ENCODE data around the gene DMPK.
A peak's percentile ranks its signal among the peaks of the same experiment; 100 is the strongest.
"Not testable (repeated sequence)": the region's sequence is repeated elsewhere in the genome, so short reads cannot be mapped to it uniquely, and the experiment has no call there.

The DMPK gene

DNA sequence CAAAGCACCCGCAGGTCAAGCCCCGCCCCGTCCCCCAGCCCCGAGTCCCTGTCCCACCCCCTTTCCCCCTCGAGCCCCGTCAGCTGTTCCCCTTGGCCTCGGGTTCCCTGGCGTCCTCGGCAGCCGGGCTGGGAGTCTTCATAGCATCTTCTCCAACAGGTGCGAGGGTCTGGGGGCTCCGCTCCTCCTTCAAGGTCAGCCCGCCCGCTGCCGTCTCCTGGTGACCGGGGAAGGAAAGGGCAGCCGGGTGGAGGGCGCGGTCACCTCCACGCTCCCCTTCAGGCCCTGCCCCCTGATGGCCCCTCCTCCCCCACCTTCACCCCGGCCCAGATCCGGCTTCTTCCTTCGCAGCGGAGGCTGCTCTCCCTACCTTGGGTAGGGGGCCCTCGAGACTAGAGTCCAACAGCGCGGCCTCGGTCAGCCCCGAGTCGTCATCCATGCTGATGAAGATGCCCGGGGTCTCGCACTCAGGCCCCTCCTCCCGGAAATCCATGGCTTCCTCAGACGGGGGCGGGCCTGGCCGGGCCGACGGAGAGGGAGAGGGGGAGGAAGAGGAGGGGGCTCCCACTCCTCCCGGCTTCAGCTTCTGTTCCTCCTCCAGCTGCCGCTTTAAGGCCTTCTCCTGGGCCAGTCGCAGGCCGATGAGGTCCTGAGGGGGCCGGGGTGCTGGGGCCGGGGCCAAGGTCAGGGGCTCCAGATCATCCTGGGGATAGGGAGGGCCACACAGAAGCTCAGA, 33.4 kb upstream of the DMPK start:
- DNase-seq (ENCODE audit: low spot score), result no peak

DNA sequence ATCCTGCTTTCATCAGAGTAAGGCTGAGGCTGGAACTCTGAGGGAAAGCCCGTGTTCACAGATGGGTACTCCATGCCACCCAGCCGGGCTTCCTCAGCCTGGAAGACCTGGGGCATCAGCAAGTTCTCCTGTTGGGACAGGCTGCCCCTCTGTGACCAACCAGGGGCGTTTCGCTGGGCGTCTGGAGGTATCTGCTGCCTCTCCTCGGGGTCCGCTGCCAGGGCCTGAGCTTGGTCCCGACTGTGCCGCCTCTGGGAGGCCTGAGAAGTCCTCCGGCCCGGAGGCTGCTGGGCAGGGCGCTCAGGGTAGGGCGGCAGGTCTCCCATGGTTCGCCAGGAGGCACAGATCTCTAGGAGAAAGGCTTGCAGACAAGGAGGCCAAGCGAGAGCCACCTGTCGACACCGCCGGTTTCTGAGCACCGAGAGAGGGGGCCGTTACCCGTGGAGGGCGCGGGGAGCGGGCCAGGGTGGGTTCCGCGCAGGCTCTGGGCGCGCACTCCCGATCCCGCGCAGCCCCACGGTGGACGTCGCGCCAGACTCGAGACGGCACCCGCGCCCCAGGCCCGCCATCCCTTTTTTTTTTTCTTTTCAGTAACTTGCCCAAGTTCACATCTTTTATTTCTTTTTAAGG, 32.7 kb upstream of the DMPK start, which contains the start of gene RSPH6A:
Gene RSPH6A, minus strand, starts transcription at position 458 of the 630 bp plus-strand sequence. Its CDS starts 132 bp downstream, at position 326.
- DNase-seq (ENCODE audit: low spot score), result no peak

DNA sequence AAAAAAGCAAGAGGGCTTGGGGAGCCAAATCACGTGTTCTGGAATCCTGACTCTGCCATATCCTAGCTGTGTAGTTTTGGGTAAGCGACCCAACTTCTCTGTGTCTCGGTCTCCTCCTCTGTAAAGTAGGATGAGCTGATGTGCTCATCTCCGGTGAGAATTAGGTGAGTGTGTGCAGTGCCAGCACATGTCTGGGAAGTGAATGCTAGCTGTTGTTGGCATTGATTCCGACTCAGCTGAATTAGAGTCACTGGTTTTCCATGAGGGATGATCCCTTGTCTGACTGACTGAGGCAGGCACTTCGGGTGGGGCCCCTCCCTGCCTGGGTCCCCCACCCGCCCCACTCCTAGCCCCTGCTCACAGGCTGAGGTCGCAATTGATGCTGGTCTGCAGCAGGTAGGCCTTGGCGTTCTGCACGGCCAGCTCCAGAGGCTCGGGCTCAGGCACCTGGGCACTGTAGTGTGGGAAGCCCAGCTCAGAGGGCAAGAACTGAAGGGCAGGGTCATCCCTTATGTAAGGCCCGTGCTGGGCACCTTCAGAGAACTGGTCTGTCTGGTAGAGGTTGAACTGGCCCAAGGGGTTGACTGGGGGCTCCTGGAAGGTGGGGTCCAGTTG, 32.0 kb upstream of the DMPK start:
- DNase-seq (ENCODE audit: low spot score), result no peak

DNA sequence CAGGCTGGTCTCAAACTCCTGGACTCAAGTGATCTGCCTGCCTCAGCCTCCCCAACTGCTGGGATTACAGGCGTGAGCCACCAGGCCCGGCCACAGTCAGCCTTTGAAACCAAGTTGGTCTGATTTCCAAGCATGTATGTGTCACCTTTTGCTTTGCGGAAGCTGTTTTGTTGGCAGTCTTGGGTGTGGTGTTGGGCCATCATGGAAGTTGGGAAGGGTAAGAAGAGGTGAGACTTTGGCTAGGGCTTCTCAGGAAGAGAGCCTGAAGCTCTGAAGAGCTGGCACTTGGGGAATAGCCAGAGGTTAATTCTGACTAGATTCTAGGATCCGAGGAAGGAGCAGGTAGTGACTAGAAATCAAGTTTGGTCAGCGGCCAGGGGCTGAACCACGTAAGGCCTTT, 30.0 kb upstream of the DMPK start:
- DNase-seq (ENCODE audit: low spot score), result no peak

DNA sequence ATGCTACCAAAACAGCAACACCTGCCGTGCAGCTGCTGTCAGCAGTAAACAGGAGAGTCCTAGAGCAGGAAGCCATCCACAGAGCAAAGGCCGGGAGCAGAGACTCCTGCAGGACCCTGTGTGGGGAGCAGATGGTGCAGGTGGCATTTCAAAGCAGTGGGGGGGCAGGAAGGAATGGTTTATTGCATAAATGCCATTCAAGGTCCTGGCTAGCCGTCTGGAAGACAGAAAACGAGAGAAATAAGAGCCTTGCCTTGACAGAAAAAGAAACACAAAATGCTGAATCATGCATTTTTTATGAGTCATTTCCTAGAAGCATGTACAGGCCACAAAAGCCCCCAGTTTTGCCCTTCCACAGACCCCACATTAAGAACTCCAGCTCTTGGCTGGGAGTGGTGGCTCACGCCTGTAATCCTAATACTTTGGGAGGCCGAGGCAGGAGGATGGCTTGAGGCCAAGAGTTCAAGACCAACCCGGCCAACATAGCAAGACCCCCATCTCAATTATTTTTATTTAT, 27.4 kb upstream of the DMPK start:
- DNase-seq (ENCODE audit: low spot score), result no peak

DNA sequence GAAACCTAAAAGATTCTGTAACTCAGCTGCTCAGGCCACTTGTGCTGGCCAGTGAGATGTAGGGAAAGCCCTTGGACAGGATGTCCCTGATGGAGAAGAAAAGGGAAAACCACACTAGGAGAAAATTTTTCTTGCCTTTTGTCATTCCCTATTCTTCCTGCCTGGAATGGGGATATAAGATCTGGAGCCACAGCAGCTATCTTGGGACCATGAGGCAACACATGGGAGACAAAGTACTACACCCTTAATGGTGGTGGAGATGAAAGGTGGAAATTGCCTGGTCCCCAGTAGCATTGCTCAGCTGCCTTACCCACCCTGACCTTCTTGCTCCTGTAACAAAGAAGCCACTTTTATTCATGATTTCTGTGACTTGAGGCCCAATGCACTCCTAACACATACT, 23.4 kb upstream of the DMPK start:
- no peak for DNase-seq (ENCODE audit: low spot score)

DNA sequence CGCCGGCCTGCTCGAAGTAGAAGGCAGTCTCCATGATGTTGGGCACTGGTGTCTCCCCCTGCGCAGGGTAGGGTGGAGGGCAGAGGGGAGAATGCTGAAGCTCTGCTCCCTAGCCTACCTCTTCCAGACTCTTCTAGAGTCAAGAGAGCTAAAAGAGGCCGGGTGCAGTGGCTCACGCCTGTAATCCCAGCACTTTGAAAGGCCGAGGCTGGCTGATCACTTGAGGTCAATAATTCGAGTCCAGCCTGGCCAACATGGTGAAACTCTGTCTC, 22.6 kb upstream of the DMPK start:
- no peak for DNase-seq (ENCODE audit: low spot score)

DNA sequence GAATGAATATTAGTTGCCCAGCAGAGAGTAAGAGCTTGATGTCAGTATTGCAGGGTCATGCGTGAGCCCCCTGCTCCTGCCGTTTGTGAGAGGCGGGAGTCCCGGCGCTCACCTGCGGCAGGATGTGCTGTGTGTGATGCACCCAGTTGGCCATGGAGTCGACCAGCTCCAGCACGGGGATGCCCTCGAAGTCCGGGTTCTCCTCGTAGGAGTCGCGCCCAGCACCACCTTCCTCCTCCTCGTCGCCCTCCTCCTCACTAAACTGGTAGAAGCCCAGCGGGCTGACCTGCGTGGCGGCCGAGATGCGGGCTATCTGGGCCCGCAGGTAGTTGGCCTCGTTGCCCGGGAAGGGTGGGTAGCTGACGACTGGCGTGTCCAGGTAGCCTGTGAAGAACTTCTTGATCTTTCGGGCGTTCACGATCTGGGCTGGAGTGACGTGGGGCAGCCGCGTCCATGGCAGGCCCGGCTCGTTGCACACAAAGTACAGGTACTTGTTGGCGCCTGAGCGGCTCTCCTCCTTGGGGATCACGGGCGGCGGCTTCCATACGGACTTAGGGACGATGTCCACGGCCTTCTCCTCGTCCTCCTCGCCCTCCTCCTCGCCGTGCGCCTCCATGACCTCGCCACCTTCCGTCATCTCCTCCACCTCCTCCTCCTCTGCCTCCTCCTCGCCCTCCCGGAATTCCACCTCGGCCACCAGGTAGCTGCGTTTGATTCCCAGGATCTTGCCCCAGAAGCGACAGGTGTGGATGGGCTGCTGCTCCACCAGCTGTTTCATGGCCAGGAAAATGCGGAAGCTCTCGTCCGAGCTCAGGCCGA, 22.1 kb upstream of the DMPK start:
- DNase-seq (ENCODE audit: low spot score), result no peak

DNA sequence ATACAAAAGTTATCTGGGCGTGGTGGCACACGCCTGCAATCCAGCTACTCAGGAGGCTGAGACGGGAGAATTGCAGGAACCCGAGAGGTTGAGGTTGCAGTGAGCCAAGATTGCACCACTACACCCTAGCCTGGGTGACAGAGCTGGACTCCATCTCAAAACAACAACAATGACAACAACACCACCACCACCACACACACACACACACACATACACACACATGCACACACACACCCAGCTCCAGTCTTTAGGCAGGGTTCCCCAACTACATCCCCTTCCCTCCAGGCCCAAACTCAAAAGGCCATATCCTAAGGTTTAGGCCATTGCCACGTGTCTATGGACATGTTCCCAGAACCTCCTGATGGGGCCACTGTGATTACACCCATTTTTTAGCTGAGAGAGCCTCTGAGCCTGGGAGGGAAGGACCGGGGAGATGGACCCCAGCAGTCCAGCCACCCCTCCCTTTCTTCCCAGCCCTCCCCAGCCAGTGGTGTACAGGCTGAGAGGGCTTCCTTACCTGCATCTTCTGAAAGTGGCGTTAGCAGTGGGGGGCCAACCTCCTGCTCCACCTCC, 19.4 kb upstream of the DMPK start:
- no peak for DNase-seq (ENCODE audit: low spot score)

DNA sequence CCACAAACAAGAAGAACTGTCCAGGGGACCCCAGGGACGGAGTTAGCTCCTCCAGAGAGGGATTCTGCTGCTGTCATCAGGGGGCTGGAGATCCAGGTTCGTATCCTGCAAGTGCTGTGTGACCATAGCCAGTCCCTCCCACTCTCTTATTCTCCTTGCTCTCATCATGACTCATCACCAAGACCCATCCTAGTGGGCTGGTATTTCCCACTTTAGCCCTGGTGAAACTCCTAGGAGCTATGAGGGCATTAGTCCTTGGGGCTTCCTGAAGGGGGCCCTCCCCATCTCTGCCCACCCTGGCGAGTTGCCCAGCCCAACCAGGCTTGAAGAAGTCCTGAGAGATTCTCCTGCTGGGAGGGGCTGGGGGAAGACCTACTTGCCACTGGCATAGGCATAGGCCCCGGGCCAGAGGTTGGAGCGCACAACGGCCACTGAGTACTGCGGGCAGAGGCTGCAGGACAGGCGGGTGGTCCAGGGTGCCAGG, 17.8 kb upstream of the DMPK start:
- no peak for DNase-seq (ENCODE audit: low spot score)

DNA sequence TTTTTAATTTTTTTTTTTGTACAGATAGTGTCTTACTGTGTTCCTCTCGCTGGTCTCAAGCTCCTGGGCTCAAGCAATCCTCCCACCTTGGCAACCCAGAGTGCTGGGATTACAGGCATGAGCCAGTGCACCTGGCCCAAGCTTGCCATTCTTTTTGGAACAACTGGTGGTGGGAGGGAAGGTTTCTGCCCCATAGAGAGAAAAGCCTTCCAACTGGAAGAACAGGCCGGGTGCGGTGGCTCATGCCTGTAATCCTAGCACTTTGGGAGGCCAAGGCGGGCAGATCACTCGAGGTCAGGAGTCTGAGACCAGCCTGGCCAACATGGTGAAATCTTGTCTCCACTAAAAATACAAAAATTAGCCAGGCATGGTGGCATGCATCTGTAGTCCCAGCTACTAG, 17.3 kb upstream of the DMPK start:
- DNase-seq (ENCODE audit: low spot score), result not testable (repeated sequence)

DNA sequence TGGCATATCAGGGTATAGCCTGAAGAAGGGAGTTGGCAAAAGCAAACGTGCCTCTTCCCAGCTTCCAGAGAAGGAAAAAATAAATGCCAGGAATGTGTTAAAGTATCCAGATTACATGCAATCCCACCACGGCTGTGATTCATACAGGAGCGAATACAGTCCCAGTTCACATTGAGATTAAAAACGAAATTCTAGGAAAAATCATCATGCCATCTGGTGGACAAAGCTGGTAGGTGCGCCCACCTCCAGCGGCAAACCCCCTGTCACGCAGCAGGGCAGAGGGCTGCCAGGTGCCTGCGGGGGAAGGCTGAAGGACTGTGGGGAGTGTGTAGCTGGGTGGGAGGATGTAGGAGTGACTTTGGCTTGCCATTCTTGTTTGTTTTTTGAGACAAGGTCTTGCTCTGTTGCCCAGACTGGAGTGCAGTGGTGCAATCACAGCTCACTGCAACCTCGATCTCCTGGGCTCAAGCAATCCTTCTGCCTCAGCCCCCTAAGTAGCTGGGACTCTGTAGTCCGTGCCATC, 16.8 kb upstream of the DMPK start:
- no peak for DNase-seq (ENCODE audit: low spot score)

DNA sequence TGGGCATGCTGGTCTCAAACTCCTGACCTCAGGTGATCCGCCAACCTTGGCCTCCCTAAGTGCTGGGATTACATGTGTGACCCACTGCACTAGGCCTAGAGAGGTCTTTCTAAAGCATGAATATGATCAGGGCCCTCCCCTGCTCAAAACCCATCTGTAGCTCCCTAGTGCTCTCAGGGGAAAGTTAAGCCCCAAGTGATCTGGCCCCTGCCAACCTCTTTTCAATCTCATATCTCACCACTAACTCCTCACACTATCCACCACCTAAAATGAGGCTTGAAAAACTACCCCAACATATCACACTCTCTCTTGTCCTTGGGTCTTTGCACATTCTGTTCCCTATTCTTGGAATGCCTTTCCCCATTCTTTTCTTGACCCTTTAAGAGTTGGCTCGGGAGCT, 12.3 kb upstream of the DMPK start:
- DNase-seq (ENCODE audit: low spot score), result no peak

DNA sequence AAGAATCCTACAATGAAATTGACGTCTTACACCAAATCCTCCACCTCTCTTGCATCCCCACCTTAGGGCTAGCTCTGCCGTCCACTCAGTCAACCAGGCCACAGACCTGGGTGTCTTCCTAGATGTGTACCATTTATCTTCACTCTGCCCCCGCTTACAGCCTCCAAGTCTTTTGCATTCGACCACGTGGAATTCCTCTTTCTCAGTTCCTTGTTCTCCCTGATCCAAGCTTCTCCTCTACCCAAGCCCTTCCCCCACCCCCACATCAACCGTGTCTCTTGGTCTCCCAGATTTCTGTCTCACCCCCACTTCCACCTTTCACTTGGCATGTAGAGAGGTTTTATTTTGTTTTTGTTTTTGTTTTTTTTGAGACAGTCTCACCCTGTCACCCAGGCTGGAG, 11.6 kb upstream of the DMPK start:
- DNase-seq (ENCODE audit: low spot score), result no peak

DNA sequence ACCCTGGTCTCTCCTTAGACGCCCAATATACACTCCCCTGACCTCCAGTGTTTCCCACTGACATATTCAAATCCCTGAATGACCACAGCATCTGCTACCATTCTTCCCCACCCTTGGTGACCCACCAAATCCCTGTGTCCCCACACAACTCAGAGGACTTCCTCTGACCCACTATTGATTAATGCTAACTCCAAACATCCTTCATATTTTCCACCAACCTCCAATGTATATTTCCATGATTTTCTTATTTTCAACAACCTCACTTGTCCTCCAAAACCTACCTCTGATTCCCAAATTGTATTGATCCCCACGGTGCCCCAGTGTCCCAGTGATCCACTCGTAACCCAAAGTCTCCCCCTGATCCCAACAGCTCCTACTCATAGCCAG, 10.9 kb upstream of the DMPK start:
- DNase-seq (ENCODE audit: low spot score), result no peak

DNA sequence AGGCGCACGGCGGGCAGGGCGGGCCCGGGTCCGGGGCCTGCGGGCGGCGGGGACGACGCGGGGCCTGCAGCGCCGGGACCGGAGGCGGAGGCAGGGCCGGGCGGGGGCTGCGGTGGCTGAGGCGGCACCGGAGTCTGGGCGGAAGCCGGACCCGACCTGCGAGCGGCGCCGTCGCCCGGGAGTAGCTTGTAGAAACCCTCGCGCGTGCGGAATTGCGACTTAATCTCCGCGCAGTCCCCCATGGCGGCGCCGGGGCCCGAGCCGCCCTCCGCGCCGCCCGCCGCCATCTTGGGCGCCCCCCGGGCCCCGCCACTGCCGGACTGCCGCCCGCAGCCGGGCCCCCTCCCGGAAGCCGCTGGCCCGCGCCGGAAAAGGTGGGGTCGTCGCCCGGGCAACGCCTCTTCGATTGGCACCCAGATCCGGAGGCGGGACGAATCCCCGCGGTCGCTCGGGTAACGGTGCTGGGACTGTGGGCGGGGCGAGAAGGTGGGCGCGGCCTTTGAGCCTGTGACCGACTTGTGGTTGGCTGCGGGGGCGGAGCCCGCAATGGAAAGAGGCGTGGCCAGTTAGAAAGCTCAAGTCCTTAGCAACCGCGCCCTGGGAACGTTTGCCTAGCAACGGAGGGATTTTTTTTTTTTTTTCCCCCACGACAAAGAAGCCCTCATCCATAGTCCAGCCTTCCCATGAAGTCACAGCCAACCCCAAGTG, 10.3 kb upstream of the DMPK start, which contains the start of gene DMWD:
Gene DMWD, minus strand, starts transcription at position 376 of the 708 bp plus-strand sequence. Its CDS starts 89 bp downstream, at position 287.
- peak; percentile 98 for DNase-seq (ENCODE audit: low spot score)

DNA sequence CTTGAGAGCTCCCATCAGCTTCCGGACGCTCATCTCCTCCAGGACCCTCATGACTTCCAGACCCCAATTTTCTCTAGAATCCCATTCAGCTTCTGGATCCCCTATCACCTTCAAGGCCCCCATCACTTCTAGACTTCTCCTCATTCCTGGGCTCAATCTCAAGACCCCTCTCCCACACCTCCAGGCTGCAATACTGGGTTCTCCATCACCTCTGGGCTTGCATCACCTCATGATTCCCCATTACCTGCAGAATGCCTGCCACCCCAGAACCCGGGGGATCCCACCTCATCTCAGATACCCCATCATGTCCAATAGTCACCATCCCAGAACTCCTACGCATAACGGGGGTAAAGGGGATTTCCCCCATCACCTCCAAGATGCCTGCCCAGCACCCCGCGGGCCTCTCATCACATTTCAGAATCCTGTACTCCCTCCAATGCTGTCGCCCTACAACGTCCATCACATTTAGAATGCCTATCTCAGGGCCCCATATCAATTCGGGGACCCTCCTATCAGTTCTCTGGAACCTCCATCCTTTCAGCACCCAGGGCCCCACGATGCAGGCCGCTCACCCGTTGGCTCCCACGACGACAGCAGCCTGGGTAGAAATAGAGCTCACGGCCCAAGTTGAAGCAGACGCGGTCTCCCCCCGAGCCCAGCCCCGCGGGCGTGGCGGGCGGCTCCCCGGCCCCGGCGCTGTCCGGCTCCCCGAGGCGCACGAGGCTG, 9.6 kb upstream of the DMPK start:
- DNase-seq (ENCODE audit: low spot score), result no peak

DNA sequence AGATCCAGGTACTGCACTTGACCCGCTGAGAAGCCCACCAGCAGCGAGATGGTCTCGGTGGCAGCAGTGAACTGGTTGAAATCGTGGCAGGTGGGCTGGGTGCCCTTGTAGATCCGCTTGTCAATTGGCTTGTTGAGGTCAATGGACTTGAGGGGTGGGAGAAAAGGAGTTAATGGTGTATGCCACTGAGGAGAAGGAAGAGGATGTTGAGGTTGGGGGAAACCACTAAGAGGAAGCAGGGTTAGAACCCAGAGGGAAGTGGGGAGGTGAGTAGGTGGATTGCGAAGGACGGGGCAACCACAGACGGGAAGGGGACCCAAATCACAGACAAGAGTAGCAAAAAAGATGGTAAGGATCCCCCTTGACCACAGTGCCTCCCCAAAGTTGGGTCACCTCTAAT, 8.7 kb upstream of the DMPK start:
- no peak for DNase-seq (ENCODE audit: low spot score)

DNA sequence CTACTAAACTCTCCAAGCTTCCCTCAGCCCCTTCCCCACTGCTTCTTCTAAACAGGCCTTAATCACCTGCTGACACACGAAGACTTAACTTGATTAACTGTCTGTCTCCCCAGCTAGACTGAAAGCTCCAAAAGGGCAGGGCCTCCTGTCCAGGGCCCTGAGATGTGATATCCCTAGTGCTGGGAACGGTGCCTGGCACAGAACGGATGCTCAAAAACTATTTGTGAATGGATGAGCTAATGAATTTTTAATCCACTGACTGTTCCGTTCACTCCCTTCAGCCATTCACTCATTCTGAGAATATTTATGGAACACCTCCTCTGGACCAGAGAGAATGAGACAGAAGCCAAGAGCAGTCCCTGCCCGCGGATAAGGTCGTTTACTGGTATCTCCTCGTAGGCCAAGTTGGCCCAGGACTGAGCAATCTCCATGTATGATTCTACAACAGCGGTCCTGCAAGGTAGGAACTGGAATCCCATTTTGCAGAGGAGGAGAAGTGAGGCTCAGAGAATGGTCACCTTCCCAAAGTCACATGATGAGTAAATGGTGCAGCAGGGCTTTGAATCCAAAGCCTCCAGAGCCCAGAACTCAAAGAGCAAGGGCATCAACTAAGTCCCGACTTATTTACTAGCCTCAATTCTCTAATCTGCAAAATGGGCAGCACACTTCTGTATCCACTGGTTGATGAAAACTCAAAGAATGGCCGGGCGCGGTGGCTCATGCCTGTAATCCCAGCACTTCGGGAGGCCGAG, 6.9 kb upstream of the DMPK start:
- no peak for DNase-seq (ENCODE audit: low spot score)

DNA sequence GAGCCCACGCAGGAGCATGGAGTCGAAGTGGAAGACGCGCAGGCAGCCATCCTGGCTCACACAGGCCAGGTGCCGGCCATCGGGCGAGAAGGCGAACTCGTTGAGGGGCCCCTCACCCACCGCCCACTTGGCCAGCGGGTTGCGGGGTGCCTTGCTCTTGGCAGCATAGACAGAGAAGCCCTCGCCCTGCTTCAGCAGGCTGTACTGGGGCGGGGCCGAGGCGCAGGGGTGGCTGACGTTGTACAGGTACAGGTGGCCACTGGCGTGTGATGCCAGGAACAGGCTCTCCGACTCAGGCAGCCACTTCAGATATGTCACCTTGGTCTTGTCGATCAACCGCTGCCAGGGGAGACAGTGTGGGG, 4.2 kb upstream of the DMPK start:
- no peak for DNase-seq (ENCODE audit: low spot score)

Measured in globus pallidus (tissue), 1 donor.